K562 (cell line): ENCODE measurements around the gene LRRC37A2.
"Not testable (repeated sequence)": the region's sequence is repeated elsewhere in the genome, so short reads cannot be mapped to it uniquely, and the experiment has no call there.

ENCODE experiments used
- CTCF ChIP-seq, 3 experiments: IDR thresholded peaks in 2 of 3; conservative IDR thresholded peaks in 1 of 3; 2 replicates each; pipeline ENCODE4 v1.5.1; 2011 to 2012; ENCODE audit warnings: low read length in 3 of 3, mild to moderate bottlenecking in 3 of 3, control low read depth in 2 of 3, improper control_type of control experiment in 1 of 3, inconsistent platforms in 1 of 3, low read depth in 1 of 3, mixed read lengths in 1 of 3, moderate library complexity in 1 of 3; ENCODE audit not compliant: insufficient read depth in 2 of 3
- HMGXB4 ChIP-seq: sonication (generic); formaldehyde crosslinking; IDR thresholded peaks from 2 replicates; pipeline ENCODE4 v1.8.1; 2023; ENCODE audit warnings: mild to moderate bottlenecking, missing genetic modification reagents
- MYNN ChIP-seq, 2 experiments: sonication (generic); formaldehyde crosslinking in 1 of 2; IDR thresholded peaks; 2 replicates each; pipeline versions ENCODE4 v1.5.0 to v1.6.1; 2016 to 2020; ENCODE audit warnings: antibody characterized with exemption in 1 of 2, missing genetic modification reagents in 1 of 2
- PHTF2 ChIP-seq: fragments of 250-450 bp; sonication (Bioruptor Pico); IDR thresholded peaks from 2 replicates; pipeline ENCODE4 v1.5.0; 2021; ENCODE audit warnings: mild to moderate bottlenecking
- USF2 ChIP-seq: sonication (generic); formaldehyde crosslinking; IDR thresholded peaks from 2 replicates; pipeline ENCODE4 v1.5.0; 2020; ENCODE audit warnings: missing genetic modification reagents
- ZBTB7A ChIP-seq: IDR thresholded peaks from 2 replicates; pipeline ENCODE4 v1.6.1; 2011; ENCODE audit warnings: low read depth, mild to moderate bottlenecking, low read length, moderate library complexity, borderline replicate concordance; ENCODE audit not compliant: control insufficient read depth

- not testable (repeated sequence) for TF ChIP-seq PHTF2 (CRISPR knock-in tag); CTCF (IDR thresholded peaks at IDR 0.05 in 2 of 3, conservative IDR thresholded peaks at IDR 0.05 in 1 of 3; ENCODE audit: insufficient read depth in 2 of 3, low read depth in 1 of 3, low read length in 3 of 3); HMGXB4 (CRISPR knock-in tag); ZBTB7A; MYNN (IDR thresholded peaks at IDR 0.05); MYNN (CRISPR knock-in tag; IDR thresholded peaks at IDR 0.05); USF2 (CRISPR knock-in tag)
Measured at GRCh38 chr17:46467618-46468017, 44.6 kb upstream of the LRRC37A2 start.
